ENCODE results near the gene AADACL3. TPM values are rescaled to one million over a fixed set of nuclear protein-coding genes. Genes with fewer than 3 reads are reported as not detected.
A peak's percentile ranks its signal among the peaks of the same experiment; 100 is the strongest.

AADACL3 gene
- total and polyA plus RNA-seq, 12 donors, result not detected

DNA sequence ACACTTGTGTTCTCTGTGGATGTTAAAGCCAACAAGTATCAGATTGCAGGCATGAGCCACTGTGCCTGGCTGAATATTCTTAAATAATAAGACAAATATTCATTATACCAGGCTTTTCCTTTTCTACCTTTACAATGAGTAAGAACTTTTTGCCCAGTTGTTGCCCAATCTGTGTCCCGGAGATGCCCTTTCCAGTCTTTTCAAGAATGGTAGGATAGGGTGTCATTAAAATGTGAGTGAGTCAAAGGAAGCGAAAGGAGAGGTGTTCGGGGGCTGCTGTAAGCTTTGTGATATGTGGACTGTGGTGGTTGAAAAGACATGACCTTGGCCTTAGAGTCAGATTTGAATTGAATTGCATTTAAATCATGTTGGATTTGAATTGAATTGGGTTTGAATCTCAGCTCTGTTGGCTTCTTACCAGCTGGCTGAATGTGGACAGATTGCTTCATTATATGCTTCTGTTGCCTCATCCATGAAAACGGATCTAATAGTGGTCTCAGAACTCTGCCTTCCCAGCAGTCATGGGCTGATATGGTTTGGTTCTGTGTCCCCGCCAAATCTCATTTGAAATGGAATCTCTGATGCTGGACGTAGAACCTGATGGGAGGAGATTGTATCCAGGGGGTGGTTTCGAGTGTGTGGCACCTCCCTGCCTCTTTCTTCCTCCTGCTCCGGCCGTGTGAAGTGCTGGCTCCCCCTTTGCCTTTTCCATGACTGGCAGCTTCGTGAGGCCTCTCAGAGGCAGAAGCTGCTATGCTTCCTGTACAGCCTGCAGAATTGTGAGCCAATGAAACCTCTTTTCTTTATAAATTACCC, 22.7 kb upstream of the AADACL3 start:
- DNase-seq, result peak in 1 of 7 donors; percentile 3
- no peaks in the 10 kb centered on the region for H3K4me1 ChIP-seq (replicated peaks in 1 of 2)
- no peaks in the 10 kb centered on the region for H3K9me3 ChIP-seq (replicated peaks in 1 of 3)
- no peaks in the 10 kb centered on the region for H3K27me3 ChIP-seq
- TF ChIP-seq CTCF (IDR thresholded peaks at IDR 0.05) (no peak), POLR2A (IDR thresholded peaks at IDR 0.05) (no peak)
- WGBS, 4 donors, result 55 to 69% (median 66%) methylated on average over 10 of the region's 10 CpGs
- intact Hi-C loops (cut with DNase I), result no loop called here
- H3K36me3 ChIP-seq (replicated peaks in 1 of 2), result no peaks in the 10 kb centered on the region
- H3K27ac ChIP-seq, result no peak overlapping the region
- H3K4me3 ChIP-seq, result no peak overlapping the region

GRCh38 chr1:12696658-12697057, 19.3 kb upstream of the AADACL3 start:
- no peak for TF ChIP-seq POLR2A (IDR thresholded peaks at IDR 0.05)
- TF ChIP-seq CTCF (IDR thresholded peaks at IDR 0.05), result no peak
- Histone ChIP-seq H3K9me3 (replicated peaks in 1 of 3) (peaks cover 0 to 7% (median 0%) of the 10 kb centered on the region in 3 donors), H3K36me3 (replicated peaks in 1 of 2) (no peaks in the 10 kb centered on the region), H3K4me1 (replicated peaks in 1 of 2) (no peaks in the 10 kb centered on the region), H3K27me3 (peaks cover 6% of the 10 kb centered on the region), H3K4me3 (no peak overlapping the region), H3K27ac (no peak overlapping the region)
- whole genome bisulfite sequencing, 4 donors, result 76 to 83% (median 79%) methylated on average over 3 of the region's 3 CpGs
- no peak for DNase-seq
- intact Hi-C loops (cut with DNase I), result no loop called here

GRCh38 chr1:12697397-12697796, 18.5 kb upstream of the AADACL3 start:
- Histone ChIP-seq H3K4me1 (replicated peaks in 1 of 2) (no peaks in the 10 kb centered on the region), H3K4me3 (no peak overlapping the region), H3K36me3 (replicated peaks in 1 of 2) (no peaks in the 10 kb centered on the region), H3K27ac (no peak overlapping the region), H3K9me3 (replicated peaks in 1 of 3) (peaks cover 0 to 7% (median 0%) of the 10 kb centered on the region in 3 donors), H3K27me3 (peaks cover 6% of the 10 kb centered on the region)
- intact Hi-C loops (cut with DNase I), result no loop called here
- no peak for DNase-seq
- WGBS, 4 donors, result 78 to 82% (median 79%) methylated on average over 3 of the region's 3 CpGs
- TF ChIP-seq POLR2A (IDR thresholded peaks at IDR 0.05) (no peak), CTCF (IDR thresholded peaks at IDR 0.05) (no peak)

- TF ChIP-seq CTCF (IDR thresholded peaks at IDR 0.05) (no peak), POLR2A (IDR thresholded peaks at IDR 0.05) (no peak)
- H3K27ac ChIP-seq, result no peak overlapping the region
- 62 to 74% (median 71%) methylated on average over 6 of the region's 6 CpGs for WGBS, 4 donors
- H3K9me3 ChIP-seq (replicated peaks in 1 of 3), result peaks cover 0 to 6% (median 0%) of the 10 kb centered on the region in 3 donors
- no peak for DNase-seq
- H3K36me3 ChIP-seq (replicated peaks in 1 of 2), result no peaks in the 10 kb centered on the region
- H3K4me1 ChIP-seq (replicated peaks in 1 of 2), result no peaks in the 10 kb centered on the region
- intact Hi-C loops (cut with DNase I), result no loop called here
- no peak overlapping the region for H3K4me3 ChIP-seq
- H3K27me3 ChIP-seq, result peaks cover 6% of the 10 kb centered on the region
Observed at GRCh38 chr1:12703821-12704451, 12.0 kb upstream of the AADACL3 start.
